HepG2 (cell line): ENCODE data around the gene PDIA5. TPM values are rescaled to one million over a fixed set of nuclear protein-coding genes. Genes with fewer than 3 reads are reported as not detected.

Experiments
- ATAC-seq: fragments of 200-7000 bp; cut with Tn5 transposase; 3 replicates; pipeline ENCODE4 v1.9.1; 2020; ENCODE audit warnings: mild to moderate bottlenecking, moderate library complexity
- BruUV-seq: library from RNA; stranded (reverse); fragments of 400-500 nt; replicated peaks from 2 replicates; lab custom pipeline; 2021; lab: Mats Ljungman, UMichigan
- CTCF ChIA-PET: fragments of 300-600 bp; formaldehyde crosslinking; extraction: SDS; loops from one replicate; lab custom pipeline; 2021; ENCODE audit warnings: low total read pairs, inconsistent platforms, low intra/inter-chr PET ratio; lab: Yijun Ruan, JAX
- POLR2A ChIA-PET: fragments of 350-600 bp; sonication (Branson Sonifier 250); formaldehyde crosslinking; loops from one replicate; lab custom pipeline; 2020; ENCODE audit warnings: antibody characterized with exemption, inconsistent platforms; lab: Yijun Ruan, JAX
- DNase-seq: peaks from one replicate; pipeline ENCODE4 v3.0.0-alpha.2; 2015; ENCODE audit warnings: low spot score
- FAIRE-seq: peaks from 3 replicates; lab custom pipeline; 2011; peaks lifted over from hg19 to GRCh38; lab: Jason Lieb, UNC
- H2AFZ ChIP-seq: one replicate; pipeline ENCODE4 v1.6.1; 2011; ENCODE audit warnings: low read length, inconsistent platforms
- H3K27ac ChIP-seq: fragments of 300-600 bp; 3 replicates; pipeline ENCODE4 v1.8.0; 2011; ENCODE audit warnings: mixed run types, mild to moderate bottlenecking, mixed read lengths, low read length, inconsistent platforms; ENCODE audit not compliant: insufficient read depth; ENCODE audit errors: extremely low read length
- H3K27me3 ChIP-seq, 2 experiments: fragments of 200-600 bp in 1 of 2; 2 replicates in 1 of 2; 3 replicates in 1 of 2; pipeline versions ENCODE4 v1.6.0 to v1.8.0; 2011; ENCODE audit warnings: low read length in 2 of 2, mild to moderate bottlenecking in 2 of 2, moderate library complexity in 2 of 2, inconsistent platforms in 1 of 2; ENCODE audit not compliant: insufficient read depth in 2 of 2, control insufficient read depth in 1 of 2
- H3K36me3 ChIP-seq, 2 experiments: fragments of 200-600 bp in 1 of 2; replicated peaks in 1 of 2; 2 replicates in 1 of 2; 3 replicates in 1 of 2; pipeline versions ENCODE4 v1.5.1 to v1.8.0; 2011; ENCODE audit warnings: low read length in 2 of 2, inconsistent platforms in 1 of 2; ENCODE audit not compliant: insufficient read depth in 2 of 2, control insufficient read depth in 1 of 2
- H3K4me1 ChIP-seq: 2 replicates; pipeline ENCODE4 v1.5.1; 2012; ENCODE audit warnings: low read length, inconsistent platforms; ENCODE audit not compliant: insufficient read depth
- H3K4me2 ChIP-seq: 2 replicates; pipeline ENCODE4 v1.6.0; 2011; ENCODE audit warnings: low read depth, low read length, inconsistent platforms
- H3K4me3 ChIP-seq, 3 experiments: fragments of 200-600 bp in 1 of 3; sonication (generic), shearing (Covaris generic) in 1 of 3; replicated peaks in 1 of 3; 2 replicates each; pipeline ENCODE4 v1.5.1; 2011 to 2016; ENCODE audit warnings: low read length in 3 of 3, inconsistent platforms in 2 of 3, low read depth in 2 of 3, mild to moderate bottlenecking in 2 of 3, control low read depth in 1 of 3, mixed read lengths in 1 of 3; ENCODE audit not compliant: insufficient read depth in 1 of 3
- H3K79me2 ChIP-seq: one replicate; pipeline ENCODE4 v1.6.1; 2011; ENCODE audit warnings: low read length, inconsistent platforms; ENCODE audit not compliant: insufficient read depth
- H3K9ac ChIP-seq: 2 replicates; pipeline ENCODE4 v1.6.0; 2011; ENCODE audit warnings: mild to moderate bottlenecking, low read depth, low read length, inconsistent platforms; ENCODE audit not compliant: insufficient read depth
- H3K9me3 ChIP-seq: 2 replicates; pipeline ENCODE4 v1.5.1; 2012; ENCODE audit warnings: mild to moderate bottlenecking, low read length
- H4K20me1 ChIP-seq: 2 replicates; pipeline ENCODE4 v1.6.0; 2011; ENCODE audit warnings: inconsistent platforms, mild to moderate bottlenecking, low read length, moderate library complexity; ENCODE audit not compliant: insufficient read depth
- ATF7-NPFF ChIP-seq: sonication (generic); formaldehyde crosslinking; IDR thresholded peaks from 2 replicates; pipeline ENCODE4 v1.8.1; 2023; ENCODE audit warnings: mild to moderate bottlenecking, low read depth, missing genetic modification reagents, moderate library complexity
- GTF2F1 ChIP-seq: fragments of 150-350 bp; IDR thresholded peaks from 2 replicates; pipeline ENCODE4 v1.6.1; 2014; ENCODE audit warnings: low read length
- PRDM10 ChIP-seq: sonication (generic); formaldehyde crosslinking; IDR thresholded peaks from 2 replicates; pipeline ENCODE4 v1.4.0; 2020; ENCODE audit warnings: low read depth, missing genetic modification reagents
- SRY ChIP-seq: sonication (generic); formaldehyde crosslinking; IDR thresholded peaks from 2 replicates; pipeline ENCODE4 v1.8.0; 2022; ENCODE audit warnings: mild to moderate bottlenecking, missing genetic modification reagents
- TAF15 ChIP-seq: fragments of 200-400 bp; formaldehyde crosslinking; IDR thresholded peaks from one replicate; pipeline ENCODE4 v1.6.1; 2018; ENCODE audit warnings: mild to moderate bottlenecking, low read depth, low read length; ENCODE audit not compliant: poor library complexity, severe bottlenecking
- ZNF367 ChIP-seq: sonication (generic); formaldehyde crosslinking; IDR thresholded peaks from 2 replicates; pipeline ENCODE4 v1.4.0; 2020; ENCODE audit warnings: missing genetic modification reagents, borderline replicate concordance
- ZNF816 ChIP-seq: sonication (generic); formaldehyde crosslinking; IDR thresholded peaks from 2 replicates; pipeline ENCODE4 v1.8.0; 2022; ENCODE audit warnings: missing genetic modification reagents, mild to moderate bottlenecking, borderline replicate concordance
- WGBS: methylation state at CpG from one replicate; pipeline ENCODE4 v1.1.6; 2017; ENCODE audit warnings: low lambda C conversion rate; 5-methylcytosine and 5-hydroxymethylcytosine counted together
- in situ Hi-C: cut with HindIII; loops from 2 replicates; pipeline ENCODE4 v1.10.0; 2017; ENCODE audit warnings: low pct_unique_long_range_greater_than_20kb; ENCODE audit not compliant: extremely low pct_ligation_motif_present
- intact Hi-C: fragments of 100-400 bp; cut with micrococcal nuclease; formaldehyde crosslinking; loops from one replicate; pipeline ENCODE4 v1.10.0; 2022; ENCODE audit not compliant: unreplicated experiment
- polyA plus RNA-seq, 8 experiments: library from polyadenylated mRNA; depleted of rRNA in 3 of 8; stranded (reverse) in 7 of 8; unstranded in 1 of 8; fragments of >200 nt; fragmentation: Illumina TruSeq in 4 of 8; extraction: Trizol in 4 of 8; gene quantifications; 2 replicates each; pipeline versions ENCODE4 v1.2.1 to v1.2.3, GENCODE V29; 2011 to 2016; ENCODE audit warnings: low read depth in 4 of 8, missing spikeins in 1 of 8, mixed read lengths in 1 of 8; ENCODE audit not compliant: insufficient read depth in 1 of 8
- total RNA-seq, 5 experiments: library from RNA; depleted of rRNA; stranded (reverse); fragments of >200 nt; fragmentation: Illumina TruSeq; extraction: Trizol; gene quantifications; 2 replicates each; pipeline ENCODE4 v1.2.3, GENCODE V29; 2016; ENCODE audit warnings: low read depth in 1 of 5
- TF ChIP-seq, protein P1 (sequence below): IDR thresholded peaks from 2 replicates; pipeline ENCODE4 v1.4.0; 2020; ENCODE audit warnings: mild to moderate bottlenecking, missing genetic modification reagents

PDIA5 gene
- total and polyA plus RNA-seq, 2 of the 13 experiments (the other 11 are each of a cell fraction or from before 2014, with no cell fraction given), result 51.3 to 74.3 TPM

DNA sequence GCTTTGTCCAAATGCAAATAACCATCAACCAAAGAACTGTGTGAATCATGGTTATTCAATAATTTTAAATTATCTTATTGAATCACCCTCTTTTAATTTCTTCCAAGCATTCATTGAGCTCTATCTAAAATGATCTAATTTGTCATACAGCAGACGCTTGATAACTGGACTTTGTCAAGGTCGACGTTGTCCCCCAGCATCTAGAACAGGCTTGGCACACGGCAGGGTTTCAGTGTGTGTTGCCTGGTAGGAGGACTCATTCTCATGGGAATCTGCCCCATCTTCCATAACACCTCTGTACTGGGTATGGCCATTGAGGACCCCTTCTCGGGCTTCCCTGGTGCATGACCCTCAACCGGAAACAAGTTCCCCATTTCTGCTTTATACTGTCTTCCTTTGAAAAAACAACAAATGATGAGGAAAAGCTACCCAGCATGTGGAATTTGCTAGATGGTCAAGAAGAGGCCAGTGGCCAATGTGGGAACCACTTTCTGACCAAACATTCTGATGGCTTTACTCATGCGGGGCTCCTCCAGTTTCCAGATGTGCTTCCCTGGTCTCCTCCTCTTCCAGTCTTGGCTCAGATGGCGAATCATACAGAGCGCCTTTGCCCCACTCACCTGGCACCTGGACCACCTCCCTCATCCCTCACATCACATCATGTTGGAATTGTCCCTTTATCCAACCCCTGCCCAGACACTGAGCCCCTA lies 93.3 kb downstream of the PDIA5 start:
- H3K4me2 ChIP-seq, result no peak overlapping the region
- WGBS, result 96% methylated on average over 9 of the region's 9 CpGs
- in situ Hi-C loops, result no loop called here
- DNase-seq, result no peak
- no peak overlapping the region for H3K9ac ChIP-seq
- POLR2A ChIA-PET, result no interaction called here
- intact Hi-C loops, result no loop called here
- H3K4me1 ChIP-seq, result peaks cover 26% of the 10 kb centered on the region
- H2AFZ ChIP-seq, result no peak overlapping the region
- CTCF ChIA-PET, result no interaction called here
- no peak for ATAC-seq
- peaks cover 27 to 74% of the 10 kb centered on the region in 2 experiments for H3K36me3 ChIP-seq
- H3K4me3 ChIP-seq, result no peak overlapping the region
- H3K27me3 ChIP-seq, result no peaks in the 10 kb centered on the region
- peaks cover 7% of the 10 kb centered on the region; the same call in 1 of the 2 replicates for H4K20me1 ChIP-seq
- H3K27ac ChIP-seq, result no peak overlapping the region
- no peaks in the 10 kb centered on the region for H3K9me3 ChIP-seq
- BruUV-seq, result no TSS peak
- no peaks in the 10 kb centered on the region for H3K79me2 ChIP-seq
- no peak for TF ChIP-seq PRDM10
- no peak for TF ChIP-seq ATF7-NPFF
- no peak for TF ChIP-seq ZNF816 (CRISPR knock-in tag)
- no peak for TF ChIP-seq TAF15
- no peak for TF ChIP-seq GTF2F1
- no peak for TF ChIP-seq ZNF367
- no peak for TF ChIP-seq SRY (CRISPR knock-in tag)
- TF ChIP-seq, protein P1, sequence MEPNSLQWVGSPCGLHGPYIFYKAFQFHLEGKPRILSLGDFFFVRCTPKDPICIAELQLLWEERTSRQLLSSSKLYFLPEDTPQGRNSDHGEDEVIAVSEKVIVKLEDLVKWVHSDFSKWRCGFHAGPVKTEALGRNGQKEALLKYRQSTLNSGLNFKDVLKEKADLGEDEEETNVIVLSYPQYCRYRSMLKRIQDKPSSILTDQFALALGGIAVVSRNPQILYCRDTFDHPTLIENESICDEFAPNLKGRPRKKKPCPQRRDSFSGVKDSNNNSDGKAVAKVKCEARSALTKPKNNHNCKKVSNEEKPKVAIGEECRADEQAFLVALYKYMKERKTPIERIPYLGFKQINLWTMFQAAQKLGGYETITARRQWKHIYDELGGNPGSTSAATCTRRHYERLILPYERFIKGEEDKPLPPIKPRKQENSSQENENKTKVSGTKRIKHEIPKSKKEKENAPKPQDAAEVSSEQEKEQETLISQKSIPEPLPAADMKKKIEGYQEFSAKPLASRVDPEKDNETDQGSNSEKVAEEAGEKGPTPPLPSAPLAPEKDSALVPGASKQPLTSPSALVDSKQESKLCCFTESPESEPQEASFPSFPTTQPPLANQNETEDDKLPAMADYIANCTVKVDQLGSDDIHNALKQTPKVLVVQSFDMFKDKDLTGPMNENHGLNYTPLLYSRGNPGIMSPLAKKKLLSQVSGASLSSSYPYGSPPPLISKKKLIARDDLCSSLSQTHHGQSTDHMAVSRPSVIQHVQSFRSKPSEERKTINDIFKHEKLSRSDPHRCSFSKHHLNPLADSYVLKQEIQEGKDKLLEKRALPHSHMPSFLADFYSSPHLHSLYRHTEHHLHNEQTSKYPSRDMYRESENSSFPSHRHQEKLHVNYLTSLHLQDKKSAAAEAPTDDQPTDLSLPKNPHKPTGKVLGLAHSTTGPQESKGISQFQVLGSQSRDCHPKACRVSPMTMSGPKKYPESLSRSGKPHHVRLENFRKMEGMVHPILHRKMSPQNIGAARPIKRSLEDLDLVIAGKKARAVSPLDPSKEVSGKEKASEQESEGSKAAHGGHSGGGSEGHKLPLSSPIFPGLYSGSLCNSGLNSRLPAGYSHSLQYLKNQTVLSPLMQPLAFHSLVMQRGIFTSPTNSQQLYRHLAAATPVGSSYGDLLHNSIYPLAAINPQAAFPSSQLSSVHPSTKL (CRISPR knock-in tag), result no peak
- TF ChIP-seq, all 625 proteins: peak for 0
- no peak for FAIRE-seq
